OCI-LY1 (cell line): ENCODE measurements around the gene ZNF804A.

Experiments used
- H2AFZ ChIP-seq: fragments of 200-600 bp; sonication (generic), shearing (Covaris generic); 2 replicates; pipeline ENCODE4 v1.6.0; 2014; ENCODE audit warnings: antibody characterized with exemption, mild to moderate bottlenecking, low read length
- H3F3A ChIP-seq: fragments of 200-600 bp; sonication (generic), shearing (Covaris generic); 2 replicates; pipeline ENCODE4 v1.6.0; 2014; ENCODE audit warnings: mild to moderate bottlenecking, antibody characterized with exemption, low read length, moderate library complexity; ENCODE audit not compliant: insufficient read depth
- H3K27ac ChIP-seq: fragments of 200-600 bp; sonication (generic); 2 replicates; pipeline ENCODE4 v1.5.1; 2014; ENCODE audit warnings: low read length, mixed run types, mild to moderate bottlenecking, low read depth; ENCODE audit not compliant: poor library complexity, severe bottlenecking
- H3K27me3 ChIP-seq: fragments of 200-600 bp; sonication (generic); 2 replicates; pipeline ENCODE4 v1.6.0; 2014; ENCODE audit warnings: antibody characterized with exemption, mild to moderate bottlenecking, low read length, moderate library complexity; ENCODE audit not compliant: insufficient read depth
- H3K36me3 ChIP-seq: fragments of 200-600 bp; sonication (generic); 2 replicates; pipeline ENCODE4 v1.6.1; 2014; ENCODE audit warnings: mild to moderate bottlenecking, antibody characterized with exemption, low read length, moderate library complexity, mixed read lengths; ENCODE audit not compliant: insufficient read depth
- H3K4me1 ChIP-seq: fragments of 200-600 bp; sonication (generic); 2 replicates; pipeline ENCODE4 v1.5.1; 2014; ENCODE audit warnings: mild to moderate bottlenecking, low read length, moderate library complexity; ENCODE audit not compliant: insufficient read depth, severe bottlenecking
- H3K4me2 ChIP-seq: fragments of 200-600 bp; sonication (generic), shearing (Covaris generic); 2 replicates; pipeline ENCODE4 v1.6.1; 2014; ENCODE audit warnings: low read length
- H3K4me3 ChIP-seq: fragments of 200-600 bp; sonication (generic); 2 replicates; pipeline ENCODE4 v1.5.1; 2014; ENCODE audit warnings: low read length, low read depth, mild to moderate bottlenecking, mixed read lengths; ENCODE audit not compliant: poor library complexity, severe bottlenecking
- H3K79me2 ChIP-seq: fragments of 200-600 bp; shearing (Covaris generic); 2 replicates; pipeline ENCODE4 v1.6.1; 2016; ENCODE audit warnings: mixed run types, low read length, mixed read lengths; ENCODE audit not compliant: insufficient read depth
- H3K9ac ChIP-seq: fragments of 200-600 bp; sonication (generic), shearing (Covaris generic); 2 replicates; pipeline ENCODE4 v1.6.1; 2014; ENCODE audit warnings: mild to moderate bottlenecking, low read length, mixed read lengths
- H3K9me2 ChIP-seq: fragments of 200-600 bp; sonication (generic), shearing (Covaris generic); 2 replicates; pipeline ENCODE4 v1.6.1; 2014; ENCODE audit warnings: low read depth, mild to moderate bottlenecking, low read length, mixed read lengths
- H3K9me3 ChIP-seq: fragments of 200-600 bp; shearing (Covaris generic); 2 replicates; pipeline ENCODE4 v1.6.1; 2014; ENCODE audit warnings: low read length, mixed read lengths
- H4K20me1 ChIP-seq: fragments of 200-600 bp; sonication (generic), shearing (Covaris generic); 2 replicates; pipeline ENCODE4 v1.6.0; 2016; ENCODE audit warnings: mild to moderate bottlenecking, low read length; ENCODE audit not compliant: insufficient read depth
- EZH2 ChIP-seq: fragments of 200-600 bp; sonication (generic), shearing (Covaris generic); IDR thresholded peaks from 2 replicates; pipeline ENCODE4 v1.8.0; 2017; ENCODE audit warnings: borderline replicate concordance, mixed run types, mild to moderate bottlenecking, antibody characterized with exemption, low read length, moderate library complexity, mixed read lengths
- TF ChIP-seq, protein P1 (sequence below): fragments of 200-600 bp; sonication (generic), shearing (Covaris generic); IDR thresholded peaks from 2 replicates; pipeline ENCODE4 v1.5.1; 2017; ENCODE audit warnings: mild to moderate bottlenecking, antibody characterized with exemption, low read length, moderate library complexity, mixed read lengths

ZNF804A gene

GRCh38 chr2:184598316-184599053, at the start of gene ZNF804A:
Gene ZNF804A, plus strand, starts transcription at chr2:184598529. Its CDS starts 431 bp downstream, at chr2:184598960.
- Histone ChIP-seq H3F3A (0 out of 2 replicates have a peak, but pooled peaks cover 5% of the 10 kb centered on the region), H4K20me1 (no peaks in the 10 kb centered on the region), H3K4me1 (peaks cover 35% of the 10 kb centered on the region), H3K27ac (peak within 1 kb of the TSS; percentile 97), H3K4me3 (peak within 1 kb of the TSS; percentile 96), H3K9me2 (no peaks in the 10 kb centered on the region), H3K79me2 (peaks cover 51% of the 10 kb centered on the region), H3K4me2 (peak within 1 kb of the TSS; percentile 96), H2AFZ (no peak within 1 kb of the TSS), H3K27me3 (no peaks in the 10 kb centered on the region), H3K9ac (peak within 1 kb of the TSS; percentile 95), H3K9me3 (peaks cover 5% of the 10 kb centered on the region), H3K36me3 (peaks cover 55% of the 10 kb centered on the region)
- TF ChIP-seq, protein P1, sequence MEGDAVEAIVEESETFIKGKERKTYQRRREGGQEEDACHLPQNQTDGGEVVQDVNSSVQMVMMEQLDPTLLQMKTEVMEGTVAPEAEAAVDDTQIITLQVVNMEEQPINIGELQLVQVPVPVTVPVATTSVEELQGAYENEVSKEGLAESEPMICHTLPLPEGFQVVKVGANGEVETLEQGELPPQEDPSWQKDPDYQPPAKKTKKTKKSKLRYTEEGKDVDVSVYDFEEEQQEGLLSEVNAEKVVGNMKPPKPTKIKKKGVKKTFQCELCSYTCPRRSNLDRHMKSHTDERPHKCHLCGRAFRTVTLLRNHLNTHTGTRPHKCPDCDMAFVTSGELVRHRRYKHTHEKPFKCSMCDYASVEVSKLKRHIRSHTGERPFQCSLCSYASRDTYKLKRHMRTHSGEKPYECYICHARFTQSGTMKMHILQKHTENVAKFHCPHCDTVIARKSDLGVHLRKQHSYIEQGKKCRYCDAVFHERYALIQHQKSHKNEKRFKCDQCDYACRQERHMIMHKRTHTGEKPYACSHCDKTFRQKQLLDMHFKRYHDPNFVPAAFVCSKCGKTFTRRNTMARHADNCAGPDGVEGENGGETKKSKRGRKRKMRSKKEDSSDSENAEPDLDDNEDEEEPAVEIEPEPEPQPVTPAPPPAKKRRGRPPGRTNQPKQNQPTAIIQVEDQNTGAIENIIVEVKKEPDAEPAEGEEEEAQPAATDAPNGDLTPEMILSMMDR = no peak
- TF ChIP-seq EZH2 = no peak

GRCh38 chr2:184549153-184549552, 49.2 kb upstream of the ZNF804A start:
- Histone ChIP-seq H3K9ac (no peak overlapping the region), H3K4me1 (peaks cover 2% of the 10 kb centered on the region), H2AFZ (no peak overlapping the region), H3K9me3 (peaks cover 6% of the 10 kb centered on the region), H3K4me3 (no peak overlapping the region), H3K27me3 (no peaks in the 10 kb centered on the region), H3K4me2 (no peak overlapping the region), H4K20me1 (no peaks in the 10 kb centered on the region), H3K9me2 (no peaks in the 10 kb centered on the region), H3F3A (no peaks in the 10 kb centered on the region; the same call in 1 of the 2 replicates), H3K36me3 (no peaks in the 10 kb centered on the region), H3K27ac (no peak overlapping the region), H3K79me2 (no peaks in the 10 kb centered on the region; the same call in 1 of the 2 replicates)
- TF ChIP-seq EZH2 = no peak
- TF ChIP-seq, protein P1 = no peak

GRCh38 chr2:184551626-184552025, 46.7 kb upstream of the ZNF804A start:
- Histone ChIP-seq H3K27me3 (no peaks in the 10 kb centered on the region), H3K36me3 (no peaks in the 10 kb centered on the region), H3K9ac (no peak overlapping the region), H3K9me3 (peaks cover 6% of the 10 kb centered on the region), H3K9me2 (no peaks in the 10 kb centered on the region), H3K79me2 (no peaks in the 10 kb centered on the region), H2AFZ (no peak overlapping the region), H4K20me1 (no peaks in the 10 kb centered on the region), H3K4me1 (no peaks in the 10 kb centered on the region), H3K4me3 (no peak overlapping the region), H3K4me2 (no peak overlapping the region), H3F3A (no peaks in the 10 kb centered on the region; the same call in 1 of the 2 replicates), H3K27ac (no peak overlapping the region)
- TF ChIP-seq, protein P1 = no peak
- TF ChIP-seq EZH2 = no peak
